HepG2 (cell line): ENCODE data around the gene IFIT2. TPM values are rescaled to one million over a fixed set of nuclear protein-coding genes. Genes with fewer than 3 reads are reported as not detected.
"Not testable (repeated sequence)": the region's sequence is repeated elsewhere in the genome, so short reads cannot be mapped to it uniquely, and the experiment has no call there.

ENCODE experiments used
- ATAC-seq: fragments of 200-7000 bp; cut with Tn5 transposase; 3 replicates; pipeline ENCODE4 v1.9.1; 2020; ENCODE audit warnings: mild to moderate bottlenecking, moderate library complexity
- BruUV-seq: library from RNA; stranded (reverse); fragments of 400-500 nt; replicated peaks from 2 replicates; lab custom pipeline; 2021; lab: Mats Ljungman, UMichigan
- CTCF ChIA-PET: fragments of 300-600 bp; formaldehyde crosslinking; extraction: SDS; loops from one replicate; lab custom pipeline; 2021; ENCODE audit warnings: low total read pairs, inconsistent platforms, low intra/inter-chr PET ratio; lab: Yijun Ruan, JAX
- POLR2A ChIA-PET: fragments of 350-600 bp; sonication (Branson Sonifier 250); formaldehyde crosslinking; loops from one replicate; lab custom pipeline; 2020; ENCODE audit warnings: antibody characterized with exemption, inconsistent platforms; lab: Yijun Ruan, JAX
- DNase-seq: peaks from one replicate; pipeline ENCODE4 v3.0.0-alpha.2; 2015; ENCODE audit warnings: low spot score
- FAIRE-seq: peaks from 3 replicates; lab custom pipeline; 2011; peaks lifted over from hg19 to GRCh38; lab: Jason Lieb, UNC
- H2AFZ ChIP-seq: one replicate; pipeline ENCODE4 v1.6.1; 2011; ENCODE audit warnings: low read length, inconsistent platforms
- H3K27ac ChIP-seq: fragments of 300-600 bp; 3 replicates; pipeline ENCODE4 v1.8.0; 2011; ENCODE audit warnings: mixed run types, mild to moderate bottlenecking, mixed read lengths, low read length, inconsistent platforms; ENCODE audit not compliant: insufficient read depth; ENCODE audit errors: extremely low read length
- H3K27me3 ChIP-seq, 2 experiments: fragments of 200-600 bp in 1 of 2; 2 replicates in 1 of 2; 3 replicates in 1 of 2; pipeline versions ENCODE4 v1.6.0 to v1.8.0; 2011; ENCODE audit warnings: low read length in 2 of 2, mild to moderate bottlenecking in 2 of 2, moderate library complexity in 2 of 2, inconsistent platforms in 1 of 2; ENCODE audit not compliant: insufficient read depth in 2 of 2, control insufficient read depth in 1 of 2
- H3K36me3 ChIP-seq, 2 experiments: fragments of 200-600 bp in 1 of 2; replicated peaks in 1 of 2; 2 replicates in 1 of 2; 3 replicates in 1 of 2; pipeline versions ENCODE4 v1.5.1 to v1.8.0; 2011; ENCODE audit warnings: low read length in 2 of 2, inconsistent platforms in 1 of 2; ENCODE audit not compliant: insufficient read depth in 2 of 2, control insufficient read depth in 1 of 2
- H3K4me1 ChIP-seq: 2 replicates; pipeline ENCODE4 v1.5.1; 2012; ENCODE audit warnings: low read length, inconsistent platforms; ENCODE audit not compliant: insufficient read depth
- H3K4me2 ChIP-seq: 2 replicates; pipeline ENCODE4 v1.6.0; 2011; ENCODE audit warnings: low read depth, low read length, inconsistent platforms
- H3K4me3 ChIP-seq, 3 experiments: fragments of 200-600 bp in 1 of 3; sonication (generic), shearing (Covaris generic) in 1 of 3; replicated peaks in 1 of 3; 2 replicates each; pipeline ENCODE4 v1.5.1; 2011 to 2016; ENCODE audit warnings: low read length in 3 of 3, inconsistent platforms in 2 of 3, low read depth in 2 of 3, mild to moderate bottlenecking in 2 of 3, control low read depth in 1 of 3, mixed read lengths in 1 of 3; ENCODE audit not compliant: insufficient read depth in 1 of 3
- H3K79me2 ChIP-seq: one replicate; pipeline ENCODE4 v1.6.1; 2011; ENCODE audit warnings: low read length, inconsistent platforms; ENCODE audit not compliant: insufficient read depth
- H3K9ac ChIP-seq: 2 replicates; pipeline ENCODE4 v1.6.0; 2011; ENCODE audit warnings: mild to moderate bottlenecking, low read depth, low read length, inconsistent platforms; ENCODE audit not compliant: insufficient read depth
- H3K9me3 ChIP-seq: 2 replicates; pipeline ENCODE4 v1.5.1; 2012; ENCODE audit warnings: mild to moderate bottlenecking, low read length
- H4K20me1 ChIP-seq: 2 replicates; pipeline ENCODE4 v1.6.0; 2011; ENCODE audit warnings: inconsistent platforms, mild to moderate bottlenecking, low read length, moderate library complexity; ENCODE audit not compliant: insufficient read depth
- ZFYVE20 ChIP-seq: sonication (generic); formaldehyde crosslinking; IDR thresholded peaks from 2 replicates; pipeline ENCODE4 v1.8.0; 2023; ENCODE audit warnings: low read depth, mild to moderate bottlenecking, moderate library complexity, missing genetic modification reagents, borderline replicate concordance
- WGBS: methylation state at CpG from one replicate; pipeline ENCODE4 v1.1.6; 2017; ENCODE audit warnings: low lambda C conversion rate; 5-methylcytosine and 5-hydroxymethylcytosine counted together
- in situ Hi-C: cut with HindIII; loops from 2 replicates; pipeline ENCODE4 v1.10.0; 2017; ENCODE audit warnings: low pct_unique_long_range_greater_than_20kb; ENCODE audit not compliant: extremely low pct_ligation_motif_present
- intact Hi-C: fragments of 100-400 bp; cut with micrococcal nuclease; formaldehyde crosslinking; loops from one replicate; pipeline ENCODE4 v1.10.0; 2022; ENCODE audit not compliant: unreplicated experiment
- polyA plus RNA-seq, 8 experiments: library from polyadenylated mRNA; depleted of rRNA in 3 of 8; stranded (reverse) in 7 of 8; unstranded in 1 of 8; fragments of >200 nt; fragmentation: Illumina TruSeq in 4 of 8; extraction: Trizol in 4 of 8; gene quantifications; 2 replicates each; pipeline versions ENCODE4 v1.2.1 to v1.2.3, GENCODE V29; 2011 to 2016; ENCODE audit warnings: low read depth in 4 of 8, missing spikeins in 1 of 8, mixed read lengths in 1 of 8; ENCODE audit not compliant: insufficient read depth in 1 of 8
- total RNA-seq, 5 experiments: library from RNA; depleted of rRNA; stranded (reverse); fragments of >200 nt; fragmentation: Illumina TruSeq; extraction: Trizol; gene quantifications; 2 replicates each; pipeline ENCODE4 v1.2.3, GENCODE V29; 2016; ENCODE audit warnings: low read depth in 1 of 5
- TF ChIP-seq, protein P1 (sequence below): IDR thresholded peaks from 2 replicates; pipeline ENCODE4 v1.6.1; 2012; ENCODE audit warnings: low read depth, low read length, improper control_type of control experiment

The IFIT2 gene
- total and polyA plus RNA-seq, 2 of the 13 experiments (the other 11 are each of a cell fraction or from before 2014, with no cell fraction given) = 0.04 to 0.15 TPM

DNA sequence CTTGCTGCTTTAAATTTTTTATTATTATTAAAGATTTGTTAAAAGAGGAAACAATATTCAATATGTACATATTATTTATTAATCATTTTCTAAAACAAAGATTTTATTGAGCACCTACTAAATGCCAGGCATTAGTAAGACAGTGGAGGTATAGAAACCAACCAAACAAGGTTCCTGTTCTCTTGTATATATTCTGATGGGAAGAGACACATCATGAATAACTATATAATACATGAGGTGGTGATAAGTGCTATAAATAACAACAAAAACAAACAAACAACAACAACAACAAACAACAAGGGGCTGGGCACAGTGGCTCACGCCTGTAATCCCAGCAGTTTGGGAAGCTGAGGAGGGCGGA, 49.6 kb upstream of the IFIT2 start:
- no peak overlapping the region for H3K9ac ChIP-seq
- intact Hi-C loops (no loop called here), in situ Hi-C loops (no loop called here)
- H3K4me2 ChIP-seq = peak overlapping the region; percentile 91; the same call in 1 of the 2 replicates
- FAIRE-seq (no peak), ATAC-seq (no peak), DNase-seq (no peak)
- H3K27ac ChIP-seq = no peak overlapping the region
- H3K4me1 ChIP-seq = peaks cover 18% of the 10 kb centered on the region
- TF ChIP-seq, protein P1, sequence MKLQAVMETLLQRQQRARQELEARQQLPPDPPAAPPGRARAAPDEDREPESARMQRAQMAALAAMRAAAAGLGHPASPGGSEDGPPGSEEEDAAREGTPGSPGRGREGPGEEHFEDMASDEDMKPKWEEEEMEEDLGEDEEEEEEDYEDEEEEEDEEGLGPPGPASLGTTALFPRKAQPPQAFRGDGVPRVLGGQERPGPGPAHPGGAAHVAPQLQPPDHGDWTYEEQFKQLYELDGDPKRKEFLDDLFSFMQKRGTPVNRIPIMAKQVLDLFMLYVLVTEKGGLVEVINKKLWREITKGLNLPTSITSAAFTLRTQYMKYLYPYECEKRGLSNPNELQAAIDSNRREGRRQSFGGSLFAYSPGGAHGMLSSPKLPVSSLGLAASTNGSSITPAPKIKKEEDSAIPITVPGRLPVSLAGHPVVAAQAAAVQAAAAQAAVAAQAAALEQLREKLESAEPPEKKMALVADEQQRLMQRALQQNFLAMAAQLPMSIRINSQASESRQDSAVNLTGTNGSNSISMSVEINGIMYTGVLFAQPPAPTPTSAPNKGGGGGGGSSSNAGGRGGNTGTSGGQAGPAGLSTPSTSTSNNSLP = 0 out of 2 replicates have a peak, but pooled peaks have one; percentile 4
- no peak for TF ChIP-seq ZFYVE20 (CRISPR knock-in tag)
- H3K79me2 ChIP-seq = peaks cover 2% of the 10 kb centered on the region
- BruUV-seq = no TSS peak
- H4K20me1 ChIP-seq = no peaks in the 10 kb centered on the region
- H3K36me3 ChIP-seq = no peaks in the 10 kb centered on the region
- H2AFZ ChIP-seq = no peak overlapping the region
- no peak overlapping the region for H3K4me3 ChIP-seq
- ChIA-PET CTCF (no interaction called here), POLR2A (interaction anchor here (0.9 to 2.9 kb wide), 9 partner anchors 11 to 449 kb away, joined by 3 to 18 read pairs (median 5); partner anchors contain the start of genes IFIT1, IFIT5 and KIF20B)
- H3K9me3 ChIP-seq = peaks cover 17% of the 10 kb centered on the region; the same call in 1 of the 2 replicates
- no peaks in the 10 kb centered on the region; a peak in 1 of 5 replicates for H3K27me3 ChIP-seq
- WGBS = 61% methylated on average over 2 of the region's 2 CpGs

DNA sequence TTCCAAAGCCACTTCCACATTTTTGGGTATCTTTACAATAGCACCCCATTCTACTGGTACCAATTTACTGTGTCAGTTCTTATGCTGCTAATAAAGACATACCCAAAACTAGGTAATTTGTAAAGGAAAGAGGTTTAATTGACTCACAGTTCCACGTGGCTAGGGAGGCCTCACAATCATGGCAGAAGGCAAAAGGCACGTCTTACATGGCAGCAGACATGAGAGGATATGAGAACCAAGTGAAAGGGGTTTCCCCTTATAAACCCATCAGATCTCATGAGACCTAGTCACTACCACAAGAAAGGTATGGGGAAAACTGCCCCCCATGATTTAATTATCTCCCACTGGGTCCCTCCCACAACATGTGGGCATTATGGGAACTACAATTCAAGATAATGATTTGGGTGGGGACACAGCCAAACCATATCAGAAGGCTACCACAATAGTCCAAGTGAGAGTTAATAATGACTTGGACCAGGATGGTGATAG, 46.7 kb upstream of the IFIT2 start:
- in situ Hi-C loops = loop anchor here (5.0 kb wide), 1 partner anchor 117 kb away; no protein-coding TSS in a partner anchor
- FAIRE-seq, intact Hi-C loops, H3K36me3 ChIP-seq, BruUV-seq, H3K27me3 ChIP-seq, H3K9ac ChIP-seq, H3K4me1 ChIP-seq, H3K4me3 ChIP-seq, DNase-seq, H4K20me1 ChIP-seq, H2AFZ ChIP-seq, CTCF ChIA-PET, POLR2A ChIA-PET, H3K79me2 ChIP-seq, ATAC-seq, H3K4me2 ChIP-seq, H3K27ac ChIP-seq: not testable (repeated sequence)
- WGBS = 0% methylated on average over 2 of the region's 2 CpGs
- peaks cover 17% of the 10 kb centered on the region; the same call in 1 of the 2 replicates for H3K9me3 ChIP-seq
